ENCODE measurements around the gene MTM1.

The MTM1 gene

DNA sequence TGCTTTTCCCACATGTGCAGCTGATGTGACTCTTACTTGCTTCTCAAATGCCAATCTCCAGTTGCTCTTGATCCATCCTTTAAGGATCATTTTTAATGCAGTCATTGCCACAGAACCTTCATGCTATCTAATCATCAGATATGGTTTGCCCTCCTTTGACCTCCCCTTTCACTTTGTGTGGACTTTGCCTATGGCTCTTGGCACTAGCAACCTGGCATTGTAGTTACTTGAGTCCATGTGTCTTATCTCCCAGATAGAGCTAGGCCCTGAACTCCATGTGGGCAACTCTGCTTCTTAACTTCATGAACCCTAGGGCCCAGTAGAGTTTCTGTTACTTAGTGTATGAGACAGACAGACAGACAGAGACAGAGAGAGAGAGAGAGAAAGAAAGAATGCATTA lies 41.6 kb downstream of the MTM1 start:
- no peak for DNase-seq

GRCh38 chrX:150610446-150610845 lies 42.0 kb downstream of the MTM1 start:
- DNase-seq = no peak

- DNase-seq = no peak
Measured at GRCh38 chrX:150615356-150615755, 46.9 kb downstream of the MTM1 start.

DNA sequence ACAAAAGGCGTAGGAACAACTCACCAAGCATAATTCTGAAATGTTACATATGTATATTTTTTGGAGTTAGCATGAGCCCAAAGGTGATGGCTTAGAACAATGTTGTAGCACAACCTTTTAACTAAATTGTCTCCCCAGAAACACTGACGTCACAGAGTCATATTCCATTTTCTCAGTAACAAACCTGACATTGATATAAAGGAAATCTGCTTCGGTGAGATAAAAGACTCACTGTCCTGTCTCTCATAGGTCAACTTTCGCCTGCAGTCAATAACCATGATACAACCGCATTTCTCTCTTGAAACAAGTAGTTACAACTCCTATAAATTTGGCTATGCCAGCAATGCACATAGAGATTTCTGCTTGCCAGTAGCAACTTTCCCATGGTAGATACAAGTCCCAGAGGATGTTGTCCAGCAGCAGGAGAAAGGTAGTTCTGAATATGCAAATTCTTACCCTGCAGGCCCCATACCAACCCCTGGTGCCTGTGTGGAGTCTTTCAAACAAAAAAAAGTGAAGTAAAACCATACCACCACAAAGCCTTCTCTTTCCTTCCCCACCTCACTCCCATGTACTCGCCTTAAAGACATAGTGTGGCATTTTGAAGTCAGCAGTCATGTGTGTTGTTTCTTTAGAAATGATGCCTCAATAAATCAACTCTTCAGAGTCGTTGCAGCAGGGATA lies 47.9 kb downstream of the MTM1 start:
- DNase-seq = no peak

DNA sequence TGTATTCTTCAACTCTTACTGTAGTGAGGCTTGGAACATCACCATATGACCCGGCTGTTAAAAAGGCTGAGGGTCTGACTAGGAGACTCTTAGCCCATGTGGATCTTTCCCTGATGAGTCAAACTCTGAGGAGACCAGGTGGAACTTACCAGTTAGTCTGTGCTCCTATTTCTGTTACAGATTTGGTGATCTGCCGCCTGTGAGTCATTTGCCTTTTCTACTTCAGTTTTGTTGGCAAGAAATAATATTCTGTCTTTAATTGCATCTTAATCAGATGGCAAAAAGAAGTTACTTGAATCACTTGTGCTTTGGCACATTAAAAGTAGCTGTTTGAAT lies 48.4 kb downstream of the MTM1 start:
- no peak for DNase-seq

DNA sequence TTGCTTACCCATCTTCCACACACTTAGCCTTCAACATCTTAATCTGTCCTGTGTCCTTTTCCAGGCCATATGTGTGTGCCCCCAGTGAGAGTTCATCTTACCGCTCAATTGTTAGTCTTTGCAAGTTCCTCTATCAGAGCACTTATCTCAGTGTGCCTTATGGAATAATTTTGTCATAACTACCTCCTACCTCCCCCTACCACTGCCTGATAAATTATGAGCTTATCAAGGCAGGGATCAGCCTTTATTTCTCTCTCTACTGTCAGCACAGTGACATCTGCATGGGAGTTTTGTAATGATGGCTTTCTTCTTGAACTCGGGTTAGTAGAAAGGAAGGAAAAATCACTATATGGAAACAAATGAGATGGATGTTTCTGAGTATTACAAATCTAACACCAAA lies 53.2 kb downstream of the MTM1 start:
- no peak for DNase-seq

- no peak for DNase-seq
Measured at GRCh38 chrX:150623583-150623982, 55.2 kb downstream of the MTM1 start.

DNA sequence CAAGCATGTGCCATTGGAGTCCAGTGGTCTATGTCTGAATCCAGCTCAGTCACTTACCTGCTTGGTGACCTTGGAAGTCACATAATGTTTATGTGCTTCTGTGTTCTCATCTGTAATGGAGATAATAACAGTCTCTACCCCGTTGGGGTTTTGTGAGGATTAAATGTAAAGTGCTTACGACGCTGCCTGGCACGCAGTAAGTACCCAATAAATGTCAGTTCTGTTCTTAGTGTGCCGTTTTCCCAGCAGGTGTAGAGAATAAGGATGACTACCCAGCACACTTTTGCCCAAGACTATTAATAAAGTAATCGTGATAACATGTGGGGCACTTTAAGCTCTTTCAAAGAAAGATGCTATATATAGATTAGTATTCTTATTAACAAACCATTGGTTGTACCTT lies 56.7 kb downstream of the MTM1 start:
- no peak for DNase-seq

GRCh38 chrX:150625875-150626274 lies 57.5 kb downstream of the MTM1 start:
- DNase-seq = no peak

DNA sequence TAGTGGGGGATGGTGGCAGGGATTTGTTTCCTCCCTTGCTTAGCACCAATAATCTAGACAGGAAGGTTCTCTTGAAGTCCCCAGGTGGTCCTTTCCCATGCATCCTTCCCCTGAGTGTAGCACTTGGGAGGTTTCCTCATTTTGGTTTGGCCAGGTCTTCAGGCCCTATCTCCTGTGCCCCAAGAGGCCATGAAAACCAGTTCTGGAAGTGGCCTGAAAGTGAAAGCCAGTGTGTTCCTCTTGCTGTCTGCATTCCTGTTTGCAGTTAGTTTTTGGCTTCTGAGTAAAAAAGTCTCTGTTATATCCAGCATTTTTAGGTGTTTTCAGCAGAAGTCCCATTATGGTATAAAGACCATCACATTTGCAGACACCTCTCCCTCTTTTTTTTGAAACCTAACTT lies 59.5 kb downstream of the MTM1 start:
- DNase-seq = no peak

DNA sequence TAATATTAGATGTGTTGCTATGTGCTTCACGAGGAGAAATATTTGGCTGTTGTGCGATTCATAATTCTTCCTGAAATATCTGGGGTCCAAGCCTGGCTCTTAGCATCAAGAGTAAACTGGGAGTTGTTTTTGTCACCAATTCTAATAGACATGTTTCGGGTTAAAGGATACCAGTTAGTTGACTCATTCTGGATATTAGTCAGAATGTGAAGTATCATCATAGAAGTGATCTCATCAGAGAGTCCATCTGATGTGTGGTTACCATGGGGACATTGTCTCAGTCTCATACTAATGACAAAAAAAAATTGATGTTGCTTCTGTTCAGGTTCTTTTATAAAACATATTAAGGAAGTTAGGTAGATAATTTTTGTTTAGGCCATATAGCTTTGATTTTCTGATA lies 67.5 kb downstream of the MTM1 start:
- DNase-seq = no peak

DNA sequence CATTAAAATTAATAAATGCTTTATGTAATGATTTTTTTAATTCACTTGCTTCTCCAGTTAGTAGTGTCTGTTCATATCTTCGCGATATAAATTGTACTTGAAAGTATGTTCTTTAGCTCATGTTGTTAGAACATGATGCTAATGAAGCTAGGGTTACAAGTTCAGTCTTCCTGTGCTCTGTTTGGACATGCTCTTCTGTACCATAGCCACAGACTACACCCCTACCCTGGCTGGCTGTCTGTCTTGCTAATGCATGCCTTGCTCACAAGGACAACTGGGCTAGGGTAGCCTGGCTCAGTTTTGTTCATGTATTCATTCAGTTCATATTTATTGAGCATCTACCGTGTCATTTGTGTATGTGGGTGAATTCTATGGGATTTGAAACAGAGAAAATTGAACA lies 74.0 kb downstream of the MTM1 start:
- DNase-seq = no peak

DNA sequence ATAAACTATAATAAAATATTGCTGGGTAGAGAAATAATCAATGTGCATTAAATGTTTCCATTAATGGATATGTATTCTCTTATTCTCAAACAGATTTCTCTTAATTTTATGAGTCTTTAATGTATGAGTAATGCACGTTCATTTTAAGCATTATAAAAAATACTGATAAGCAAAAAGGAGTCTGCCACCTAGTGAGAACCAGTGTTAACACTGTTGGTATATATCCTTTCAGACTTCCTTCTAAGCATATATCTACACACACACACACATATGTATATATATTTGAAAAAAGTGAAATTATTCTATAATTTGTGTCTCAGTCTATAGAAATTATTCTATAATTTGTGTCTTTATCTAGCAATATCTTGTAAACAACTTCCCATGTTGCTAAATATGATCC lies 74.8 kb downstream of the MTM1 start:
- DNase-seq = no peak

GRCh38 chrX:150643958-150644357 lies 75.5 kb downstream of the MTM1 start:
- no peak for DNase-seq

- no peak for DNase-seq
Measured at GRCh38 chrX:150644422-150644821, 76.0 kb downstream of the MTM1 start.

DNA sequence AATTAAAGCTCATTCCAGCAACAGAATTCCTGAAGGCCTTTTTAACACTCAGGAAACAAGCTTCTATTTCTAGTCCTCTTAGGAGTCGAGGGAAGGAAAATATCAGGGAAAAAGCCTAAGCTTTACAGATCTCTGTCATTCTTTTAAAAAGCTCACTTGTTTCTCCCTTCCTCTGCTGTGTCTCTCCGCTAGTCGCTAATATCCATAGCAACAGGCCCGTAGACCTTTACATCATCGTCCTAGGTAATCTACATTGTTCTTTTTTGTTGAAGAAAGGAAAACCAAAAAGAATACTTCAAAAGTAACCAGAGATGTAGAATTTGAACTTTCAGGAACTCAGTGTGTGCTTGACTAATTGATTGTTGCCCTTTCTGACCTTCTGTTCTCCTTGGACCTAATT lies 78.9 kb downstream of the MTM1 start:
- no peak for DNase-seq

DNA sequence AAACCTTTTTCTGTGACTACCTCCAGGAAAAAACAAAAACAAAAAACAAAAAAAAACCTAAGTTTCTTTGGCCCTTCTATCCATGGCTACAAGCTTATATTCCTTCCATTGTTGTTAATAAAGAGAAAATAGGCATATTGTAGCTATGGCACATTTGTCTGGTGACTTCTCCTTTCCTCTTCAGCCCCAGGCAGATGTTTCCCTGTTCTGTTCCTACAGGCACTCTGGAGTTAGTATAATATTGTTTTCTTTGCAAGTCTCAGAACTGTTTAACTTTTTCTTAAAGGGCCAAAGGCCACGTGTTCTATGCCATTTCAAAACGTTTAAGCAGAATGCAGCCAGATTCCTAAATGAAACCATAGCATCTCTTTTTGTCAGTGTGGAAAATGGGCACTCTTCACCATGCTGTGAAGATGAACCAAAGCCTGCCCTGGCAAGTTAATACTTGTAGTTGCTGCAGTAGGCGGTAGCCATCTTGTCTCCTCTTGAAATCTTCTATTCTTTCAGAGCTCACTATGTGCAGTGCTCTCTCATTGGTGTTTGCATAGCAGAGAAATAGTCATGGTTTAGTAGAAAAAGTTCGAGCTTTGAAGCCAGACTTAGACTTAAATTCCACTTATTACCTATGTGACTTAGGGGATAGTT lies 80.0 kb downstream of the MTM1 start:
- no peak for DNase-seq

DNA sequence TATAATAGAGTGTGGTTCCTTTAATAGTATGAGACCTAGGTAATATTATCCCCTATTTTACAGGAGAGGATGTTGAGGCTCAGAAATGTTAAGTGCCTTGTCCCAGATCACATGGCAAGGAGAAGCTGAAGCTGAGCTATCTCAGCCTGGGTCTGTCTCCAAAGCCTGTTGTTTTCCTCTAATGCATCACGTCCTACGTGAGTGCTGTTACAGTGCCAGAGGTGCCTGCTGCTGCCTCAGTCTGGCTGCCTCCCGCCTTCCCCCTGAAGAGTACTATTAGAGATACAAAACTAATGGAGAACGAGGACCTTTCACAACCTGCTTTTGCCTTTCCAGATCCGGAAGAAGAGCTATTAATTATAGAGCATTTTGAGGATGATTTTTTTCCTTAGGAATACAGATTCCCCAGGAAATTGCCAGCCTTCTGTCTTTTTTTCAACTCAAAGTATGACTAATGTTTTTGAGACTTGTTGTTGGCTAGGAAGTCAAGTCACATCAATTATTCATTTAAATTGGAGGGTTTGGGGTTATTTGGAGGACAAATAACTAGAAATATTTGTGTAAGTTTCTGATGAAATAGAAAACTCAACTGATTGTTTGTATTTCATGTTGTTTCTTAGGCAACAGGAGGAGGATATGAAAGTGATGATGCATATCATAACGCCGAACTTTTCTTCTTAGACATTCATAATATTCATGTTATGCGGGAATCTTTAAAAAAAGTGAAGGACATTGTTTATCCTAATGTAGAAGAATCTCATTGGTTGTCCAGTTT lies 80.9 kb downstream of the MTM1 start:
- DNase-seq = peak; percentile 43

DNA sequence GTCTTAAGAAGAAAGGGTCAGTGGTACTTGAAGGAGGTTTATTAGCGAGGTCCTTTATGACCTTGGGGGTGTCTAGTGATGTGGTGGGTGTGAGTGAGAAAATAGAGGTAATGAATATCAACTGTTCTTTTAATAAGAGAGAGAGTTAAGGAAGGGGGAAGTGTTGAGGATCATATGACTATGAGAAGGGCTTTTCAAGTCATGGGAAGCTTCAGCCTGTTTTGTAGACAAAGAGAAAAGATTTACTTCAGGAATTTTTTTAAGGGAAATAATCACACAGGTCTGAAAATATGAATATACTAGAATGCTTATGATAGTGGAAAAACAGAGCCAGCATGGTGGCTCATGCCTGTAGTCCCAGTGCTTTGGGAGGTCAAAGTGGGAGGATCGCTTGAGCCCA lies 83.5 kb downstream of the MTM1 start:
- DNase-seq = no peak

- DNase-seq = no peak
Measured at GRCh38 chrX:150655788-150656187, 87.4 kb downstream of the MTM1 start.

DNA sequence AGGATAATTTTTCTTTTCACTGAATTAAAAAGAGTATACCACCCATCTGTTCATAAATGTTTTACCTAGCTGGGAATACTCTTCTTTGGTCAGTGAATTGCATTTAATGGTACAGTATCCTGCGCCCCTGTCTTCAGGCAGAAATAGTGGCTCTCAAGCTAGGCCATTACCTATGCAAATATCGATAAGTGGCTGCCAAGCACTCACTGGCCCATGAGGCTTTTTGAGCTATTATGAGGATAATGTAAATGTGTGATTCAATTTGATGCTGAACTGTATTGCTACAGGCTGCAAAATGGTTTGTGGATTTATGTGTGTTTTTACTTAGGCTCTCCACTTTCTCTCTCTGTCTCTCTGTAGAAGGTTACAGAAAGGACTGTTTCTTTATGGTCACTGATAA lies 94.7 kb downstream of the MTM1 start:
- DNase-seq = peak; percentile 38

DNA sequence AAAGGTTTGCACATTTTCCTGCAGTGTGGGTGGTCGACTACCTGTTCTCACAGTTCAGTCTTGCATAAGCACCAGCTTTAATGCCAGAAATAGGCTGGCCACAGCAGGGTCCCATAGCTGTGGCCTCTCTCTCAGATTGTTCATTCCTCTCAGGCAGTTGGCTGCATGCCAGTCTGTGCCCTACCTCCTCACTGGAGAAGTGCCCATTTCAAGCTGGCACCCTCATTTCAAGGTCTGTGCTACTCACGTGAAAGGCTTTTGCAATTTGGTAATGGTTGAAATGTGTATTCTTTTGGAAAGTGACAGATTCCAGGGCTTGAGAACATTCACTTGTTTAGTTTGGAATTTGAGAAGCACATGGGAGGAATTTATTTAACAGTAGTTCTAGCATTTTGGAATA lies 95.9 kb downstream of the MTM1 start:
- DNase-seq = peak; percentile 72

DNA sequence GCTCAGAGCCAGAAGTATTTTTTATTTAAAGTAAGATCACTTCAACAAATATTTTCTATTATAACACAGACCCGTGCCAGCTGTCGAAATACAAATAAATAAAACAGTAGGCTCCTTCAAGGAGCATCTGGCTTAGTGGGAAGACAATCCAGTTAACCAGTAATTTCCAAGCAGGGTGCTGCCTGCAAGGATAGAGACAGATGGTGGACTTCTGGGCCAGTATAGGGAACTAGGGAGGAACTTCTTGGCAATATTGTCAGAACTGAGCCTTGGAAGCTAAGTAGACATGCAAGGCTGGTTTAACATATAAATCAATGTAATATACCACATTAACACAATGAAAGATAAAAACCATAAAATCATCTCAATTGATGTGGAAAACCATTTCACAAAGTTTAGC lies 107.8 kb downstream of the MTM1 start:
- no peak for DNase-seq

- peak; percentile 16 for DNase-seq
Measured at GRCh38 chrX:150680974-150681373, 112.6 kb downstream of the MTM1 start.

- no peak for DNase-seq
Measured at GRCh38 chrX:150683112-150683511, 114.7 kb downstream of the MTM1 start.
